Measurements from ENCODE around the gene CYTH1.

DNA sequence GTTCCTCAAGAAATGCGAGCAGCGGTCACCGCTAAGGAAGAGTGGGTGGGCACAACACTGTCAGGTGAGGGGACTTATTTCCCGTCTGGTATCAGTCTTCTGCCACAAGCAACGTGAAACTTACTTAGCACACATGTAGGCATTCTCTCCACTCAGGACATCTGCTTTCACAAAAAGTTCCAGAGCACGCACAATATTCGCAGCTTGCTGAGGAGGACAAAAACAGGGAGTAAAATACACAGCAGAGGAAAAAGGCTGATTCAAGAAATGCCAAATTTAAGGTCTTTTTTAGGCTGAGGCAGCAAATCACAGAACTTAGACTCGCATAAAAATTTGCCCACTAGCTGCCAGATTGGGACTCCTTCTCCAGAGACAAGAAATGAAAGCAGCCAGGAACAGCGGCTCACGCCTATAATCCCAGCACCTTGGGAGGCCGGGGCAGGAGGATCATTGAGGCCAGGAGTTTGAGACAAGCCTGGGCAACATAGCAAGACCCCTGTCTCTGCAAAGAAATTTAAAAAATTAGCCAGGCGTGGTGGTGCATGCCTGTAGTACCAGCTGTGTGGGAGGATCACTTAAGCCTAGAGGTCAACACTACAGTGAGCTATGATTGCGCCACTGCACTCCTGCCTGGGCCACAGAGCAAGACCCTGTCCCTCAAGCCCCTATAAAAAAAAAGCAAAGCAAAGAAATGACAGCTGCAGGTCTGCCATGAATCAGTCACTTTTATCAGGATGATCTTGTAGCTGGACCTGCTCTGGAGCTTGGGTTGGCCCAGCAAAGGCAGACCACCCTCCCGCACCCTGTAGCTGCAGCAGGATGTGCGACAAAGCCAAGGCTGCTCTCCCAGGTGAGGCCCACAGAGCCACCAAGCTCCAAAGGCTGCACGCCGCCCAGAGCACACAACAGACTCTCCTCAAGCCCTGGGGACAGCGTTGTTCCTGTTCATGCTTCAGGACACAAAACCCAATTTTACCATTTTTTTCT lies 38.0 kb upstream of the CYTH1 start:
- TF ChIP-seq, protein P1, sequence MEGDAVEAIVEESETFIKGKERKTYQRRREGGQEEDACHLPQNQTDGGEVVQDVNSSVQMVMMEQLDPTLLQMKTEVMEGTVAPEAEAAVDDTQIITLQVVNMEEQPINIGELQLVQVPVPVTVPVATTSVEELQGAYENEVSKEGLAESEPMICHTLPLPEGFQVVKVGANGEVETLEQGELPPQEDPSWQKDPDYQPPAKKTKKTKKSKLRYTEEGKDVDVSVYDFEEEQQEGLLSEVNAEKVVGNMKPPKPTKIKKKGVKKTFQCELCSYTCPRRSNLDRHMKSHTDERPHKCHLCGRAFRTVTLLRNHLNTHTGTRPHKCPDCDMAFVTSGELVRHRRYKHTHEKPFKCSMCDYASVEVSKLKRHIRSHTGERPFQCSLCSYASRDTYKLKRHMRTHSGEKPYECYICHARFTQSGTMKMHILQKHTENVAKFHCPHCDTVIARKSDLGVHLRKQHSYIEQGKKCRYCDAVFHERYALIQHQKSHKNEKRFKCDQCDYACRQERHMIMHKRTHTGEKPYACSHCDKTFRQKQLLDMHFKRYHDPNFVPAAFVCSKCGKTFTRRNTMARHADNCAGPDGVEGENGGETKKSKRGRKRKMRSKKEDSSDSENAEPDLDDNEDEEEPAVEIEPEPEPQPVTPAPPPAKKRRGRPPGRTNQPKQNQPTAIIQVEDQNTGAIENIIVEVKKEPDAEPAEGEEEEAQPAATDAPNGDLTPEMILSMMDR (IDR thresholded peaks at IDR 0.05) = no peak
- TF ChIP-seq POLR2A (IDR thresholded peaks at IDR 0.05) = no peak

Data from testis (tissue), 2 donors.